ENCODE measurements around the gene MRPL45. TPM values are rescaled to one million over a fixed set of nuclear protein-coding genes. Genes with fewer than 3 reads are reported as not detected.

Gene MRPL45
- total and polyA plus RNA-seq, 2 donors (not counting 3 experiments of a cell fraction or from before 2014, with no cell fraction given), result 41.2 to 45.5 TPM

DNA sequence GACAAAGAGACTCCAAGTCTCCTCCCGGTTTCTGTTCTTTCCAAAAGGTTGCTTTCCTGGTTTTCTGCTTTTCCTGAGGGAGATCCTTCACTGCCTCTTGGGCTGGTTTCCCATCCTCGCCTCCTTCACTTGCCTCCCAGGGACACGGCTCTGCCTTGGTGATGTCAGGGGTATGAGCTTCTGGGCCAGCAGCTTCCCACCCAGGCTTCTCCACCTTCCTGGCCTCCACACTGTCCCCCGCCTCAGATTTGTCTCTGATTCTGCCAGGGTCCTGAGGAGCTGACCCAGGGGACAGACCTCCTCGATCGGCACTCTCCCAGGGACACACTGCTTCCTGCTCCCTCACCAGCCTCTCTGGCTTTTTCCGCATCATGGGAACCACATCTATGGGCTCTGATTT lies 32.3 kb downstream of the MRPL45 start:
- H3K27ac ChIP-seq (ENCODE audit: insufficient read depth, low read depth, low read length), result no peak overlapping the region
- H3K4me3 ChIP-seq (replicated peaks in 1 of 3; ENCODE audit: insufficient read depth in 1 of 3, low read depth in 1 of 3, low read length in 3 of 3), result no peak overlapping the region
- no peak for FAIRE-seq
- H3K4me2 ChIP-seq (ENCODE audit: insufficient read depth, low read length), result no peak overlapping the region
- H3K9me1 ChIP-seq (replicated peaks; ENCODE audit: control insufficient read depth, extremely low read depth, insufficient read depth, low read length), result no peaks in the 10 kb centered on the region
- DNase-seq (ENCODE audit: low read depth, low spot score), result no peak
- no peaks in the 10 kb centered on the region for H4K20me1 ChIP-seq (replicated peaks; ENCODE audit: control insufficient read depth, extremely low read depth, insufficient read depth, low read length)
- intact Hi-C loops (cut with micrococcal nuclease) (no loop called here), dilution Hi-C loops (cut with MboI; ENCODE audit: extremely low pct_ligation_motif_present, low sequenced_read_pairs) (no loop called here)
- H3K36me3 ChIP-seq (ENCODE audit: control insufficient read depth in 2 of 2, extremely low read depth in 1 of 2, insufficient read depth in 2 of 2, low read length in 2 of 2), result no peaks in the 10 kb centered on the region
- H3K9me3 ChIP-seq (replicated peaks; ENCODE audit: control insufficient read depth, insufficient read depth, low read length), result no peaks in the 10 kb centered on the region
- no peaks in the 10 kb centered on the region for H3K79me2 ChIP-seq (ENCODE audit: control insufficient read depth, insufficient read depth, low read length)
- peaks cover 5% of the 10 kb centered on the region for H3K4me1 ChIP-seq (ENCODE audit: control insufficient read depth, extremely low read depth, insufficient read depth, low read length)
- POLR2A ChIA-PET, result no interaction called here
- peaks cover 0 to 3% of the 10 kb centered on the region in 2 experiments for H3K27me3 ChIP-seq (ENCODE audit: control insufficient read depth in 2 of 2, insufficient read depth in 2 of 2, low read length in 2 of 2)
- H2AFZ ChIP-seq (ENCODE audit: low read depth, low read length), result no peak overlapping the region
- BruUV-seq (replicated peaks), result no TSS peak
- TF ChIP-seq FOS (IDR thresholded peaks at IDR 0.05; ENCODE audit: borderline replicate concordance, insufficient read depth, low read length) (no peak), EZH2 (IDR thresholded peaks at IDR 0.05; ENCODE audit: borderline replicate concordance, low read depth, low read length, severe bottlenecking) (no peak), MYC (IDR thresholded peaks at IDR 0.05; ENCODE audit: low read depth, low read length) (no peak), JUN (IDR thresholded peaks at IDR 0.05; ENCODE audit: borderline replicate concordance, insufficient read depth, insufficient read length, low read depth) (no peak), POLR2AphosphoS5 (IDR thresholded peaks at IDR 0.05; ENCODE audit: insufficient read depth, low read depth, low read length) (no peak), POLR2A (IDR thresholded peaks at IDR 0.05; ENCODE audit: low read depth, low read length) (no peak), GATA2 (IDR thresholded peaks at IDR 0.05; ENCODE audit: insufficient read depth, insufficient read length, low read depth, low read length) (no peak)
- TF ChIP-seq, protein P1, sequence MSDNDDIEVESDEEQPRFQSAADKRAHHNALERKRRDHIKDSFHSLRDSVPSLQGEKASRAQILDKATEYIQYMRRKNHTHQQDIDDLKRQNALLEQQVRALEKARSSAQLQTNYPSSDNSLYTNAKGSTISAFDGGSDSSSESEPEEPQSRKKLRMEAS (IDR thresholded peaks at IDR 0.05; ENCODE audit: insufficient read depth, insufficient read length), result no peak
- TF ChIP-seq, protein P2, sequence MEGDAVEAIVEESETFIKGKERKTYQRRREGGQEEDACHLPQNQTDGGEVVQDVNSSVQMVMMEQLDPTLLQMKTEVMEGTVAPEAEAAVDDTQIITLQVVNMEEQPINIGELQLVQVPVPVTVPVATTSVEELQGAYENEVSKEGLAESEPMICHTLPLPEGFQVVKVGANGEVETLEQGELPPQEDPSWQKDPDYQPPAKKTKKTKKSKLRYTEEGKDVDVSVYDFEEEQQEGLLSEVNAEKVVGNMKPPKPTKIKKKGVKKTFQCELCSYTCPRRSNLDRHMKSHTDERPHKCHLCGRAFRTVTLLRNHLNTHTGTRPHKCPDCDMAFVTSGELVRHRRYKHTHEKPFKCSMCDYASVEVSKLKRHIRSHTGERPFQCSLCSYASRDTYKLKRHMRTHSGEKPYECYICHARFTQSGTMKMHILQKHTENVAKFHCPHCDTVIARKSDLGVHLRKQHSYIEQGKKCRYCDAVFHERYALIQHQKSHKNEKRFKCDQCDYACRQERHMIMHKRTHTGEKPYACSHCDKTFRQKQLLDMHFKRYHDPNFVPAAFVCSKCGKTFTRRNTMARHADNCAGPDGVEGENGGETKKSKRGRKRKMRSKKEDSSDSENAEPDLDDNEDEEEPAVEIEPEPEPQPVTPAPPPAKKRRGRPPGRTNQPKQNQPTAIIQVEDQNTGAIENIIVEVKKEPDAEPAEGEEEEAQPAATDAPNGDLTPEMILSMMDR (IDR thresholded peaks at IDR 0.05; ENCODE audit: extremely low read depth in 1 of 2, insufficient read depth in 1 of 2, low read depth in 1 of 2, low read length in 2 of 2), result no peak
- no peak overlapping the region for H3K9ac ChIP-seq (replicated peaks; ENCODE audit: extremely low read depth, insufficient read depth, low read length)
- CTCF ChIA-PET, result interaction anchor here (1.0 to 6.6 kb wide), 5 partner anchors 8 to 85 kb away, joined by 3 to 28 read pairs (median 10); no protein-coding TSS in a partner anchor

Data from endothelial cell of umbilical vein (primary cell).